PC-3 (cell line): ENCODE measurements around the gene TCFL5.

Experiments used
- CTCF ChIP-seq: fragments of 300-600 bp; sonication (generic); conservative IDR thresholded peaks from 2 replicates; pipeline ENCODE4 v1.5.1; 2017; ENCODE audit warnings: antibody characterized with exemption, low read depth, mild to moderate bottlenecking, low read length
- EZH2 ChIP-seq: fragments of 300-600 bp; sonication (generic); IDR thresholded peaks from one replicate; pipeline ENCODE4 v1.6.1; 2017; ENCODE audit warnings: antibody characterized with exemption, mild to moderate bottlenecking, low read length; ENCODE audit not compliant: unreplicated experiment

DNA sequence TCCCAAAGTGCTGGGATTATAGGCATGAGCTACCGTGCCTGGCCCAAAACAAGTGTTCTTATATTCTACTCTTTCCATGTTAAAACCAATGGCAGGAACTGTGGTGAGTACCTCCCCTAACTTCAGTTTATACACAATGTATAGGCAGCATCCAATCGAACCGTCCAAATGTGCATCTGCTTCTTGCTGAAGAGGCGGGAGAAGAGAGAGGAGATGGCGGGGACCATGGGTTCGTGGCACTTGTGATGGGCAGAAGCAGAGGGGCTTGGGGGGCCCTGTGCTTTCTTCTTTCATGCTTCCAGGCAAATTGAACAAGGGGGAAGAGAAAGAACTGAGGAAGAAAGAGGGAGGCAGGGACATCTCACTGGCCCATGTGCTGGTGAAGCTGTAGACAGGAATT, 11.2 kb upstream of the TCFL5 start:
- TF ChIP-seq EZH2 (no peak), CTCF (no peak)
